Neural crest cell (in vitro differentiated cells): ENCODE results near the gene DYRK2. TPM values are rescaled to one million over a fixed set of nuclear protein-coding genes. Genes with fewer than 3 reads are reported as not detected.

Experiments
- DNase-seq: peaks from one replicate; pipeline ENCODE4 v3.0.0; 2021; ENCODE audit warnings: low read depth, mixed read lengths, low spot score
- H3K27ac Mint-ChIP-seq: one replicate; pipeline ENCODE4 v1.8.0; 2021; ENCODE audit warnings: mild to moderate bottlenecking, mixed read lengths; ENCODE audit not compliant: unreplicated experiment
- H3K27me3 Mint-ChIP-seq: 2 replicates; pipeline ENCODE4 v1.8.0; 2021; ENCODE audit warnings: low read depth, mild to moderate bottlenecking, mixed read lengths
- H3K36me3 Mint-ChIP-seq: 2 replicates; pipeline ENCODE4 v1.8.0; 2021; ENCODE audit warnings: low read depth, mild to moderate bottlenecking, mixed read lengths
- H3K4me1 Mint-ChIP-seq: 2 replicates; pipeline ENCODE4 v1.8.0; 2021; ENCODE audit warnings: mixed read lengths
- H3K4me3 Mint-ChIP-seq: one replicate; pipeline ENCODE4 v1.8.0; 2021; ENCODE audit warnings: mild to moderate bottlenecking, mixed read lengths
- H3K9me3 Mint-ChIP-seq: 2 replicates; pipeline ENCODE4 v1.8.0; 2021; ENCODE audit warnings: mixed read lengths
- total RNA-seq: library from RNA; stranded (reverse); gene quantifications from 2 replicates; pipeline ENCODE4 v1.2.1, GENCODE V29; 2021
- TF ChIP-seq, protein P1 (sequence below): fragments of 200-600 bp; sonication (generic); conservative IDR thresholded peaks from 2 replicates; pipeline ENCODE4 v1.5.0; 2021; ENCODE audit warnings: antibody characterized with exemption, mild to moderate bottlenecking

The DYRK2 gene
- total RNA-seq, 1 donor from 2014 or later, result 48.1 TPM

DNA sequence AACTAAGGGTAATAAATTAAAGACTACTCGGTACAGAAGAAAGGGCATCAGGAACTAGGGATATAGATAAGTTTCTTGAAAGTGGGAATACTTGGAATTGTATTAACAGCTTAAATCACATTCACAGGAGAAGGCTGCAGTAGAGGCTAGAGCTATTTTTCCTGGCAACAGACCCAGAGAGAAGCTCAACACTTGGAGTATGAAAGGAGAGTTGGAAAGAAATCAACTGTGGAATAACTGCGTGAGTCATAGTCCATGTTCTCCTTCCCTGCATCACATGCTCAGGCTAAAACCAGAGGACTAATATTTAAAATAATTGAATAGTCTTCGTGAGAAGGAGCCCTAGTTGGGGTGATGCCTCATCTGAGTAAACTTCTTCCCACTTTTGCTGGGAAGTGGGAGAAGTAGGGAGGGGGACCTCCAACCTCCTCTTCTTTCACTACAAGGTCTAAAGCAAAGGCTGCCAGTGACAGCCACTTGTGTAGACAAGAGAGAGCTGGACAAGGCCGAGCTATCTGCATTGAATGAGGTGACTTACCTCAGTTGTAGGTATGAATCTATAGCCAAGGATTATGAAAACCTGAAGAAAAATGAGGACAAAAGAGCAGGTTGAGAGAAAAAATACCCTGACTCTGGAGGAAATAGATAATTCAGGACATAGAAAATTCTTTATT lies 32.7 kb downstream of the DYRK2 start:
- TF ChIP-seq, protein P1, sequence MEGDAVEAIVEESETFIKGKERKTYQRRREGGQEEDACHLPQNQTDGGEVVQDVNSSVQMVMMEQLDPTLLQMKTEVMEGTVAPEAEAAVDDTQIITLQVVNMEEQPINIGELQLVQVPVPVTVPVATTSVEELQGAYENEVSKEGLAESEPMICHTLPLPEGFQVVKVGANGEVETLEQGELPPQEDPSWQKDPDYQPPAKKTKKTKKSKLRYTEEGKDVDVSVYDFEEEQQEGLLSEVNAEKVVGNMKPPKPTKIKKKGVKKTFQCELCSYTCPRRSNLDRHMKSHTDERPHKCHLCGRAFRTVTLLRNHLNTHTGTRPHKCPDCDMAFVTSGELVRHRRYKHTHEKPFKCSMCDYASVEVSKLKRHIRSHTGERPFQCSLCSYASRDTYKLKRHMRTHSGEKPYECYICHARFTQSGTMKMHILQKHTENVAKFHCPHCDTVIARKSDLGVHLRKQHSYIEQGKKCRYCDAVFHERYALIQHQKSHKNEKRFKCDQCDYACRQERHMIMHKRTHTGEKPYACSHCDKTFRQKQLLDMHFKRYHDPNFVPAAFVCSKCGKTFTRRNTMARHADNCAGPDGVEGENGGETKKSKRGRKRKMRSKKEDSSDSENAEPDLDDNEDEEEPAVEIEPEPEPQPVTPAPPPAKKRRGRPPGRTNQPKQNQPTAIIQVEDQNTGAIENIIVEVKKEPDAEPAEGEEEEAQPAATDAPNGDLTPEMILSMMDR, result no peak
- no peak overlapping the region for H3K4me3 Mint-ChIP-seq
- H3K4me1 Mint-ChIP-seq, result peaks cover 5% of the 10 kb centered on the region
- H3K9me3 Mint-ChIP-seq, result peaks cover 3% of the 10 kb centered on the region
- no peaks in the 10 kb centered on the region for H3K36me3 Mint-ChIP-seq
- DNase-seq, result no peak
- peak overlapping the region; percentile 72 for H3K27ac Mint-ChIP-seq
- H3K27me3 Mint-ChIP-seq, result no peaks in the 10 kb centered on the region

DNA sequence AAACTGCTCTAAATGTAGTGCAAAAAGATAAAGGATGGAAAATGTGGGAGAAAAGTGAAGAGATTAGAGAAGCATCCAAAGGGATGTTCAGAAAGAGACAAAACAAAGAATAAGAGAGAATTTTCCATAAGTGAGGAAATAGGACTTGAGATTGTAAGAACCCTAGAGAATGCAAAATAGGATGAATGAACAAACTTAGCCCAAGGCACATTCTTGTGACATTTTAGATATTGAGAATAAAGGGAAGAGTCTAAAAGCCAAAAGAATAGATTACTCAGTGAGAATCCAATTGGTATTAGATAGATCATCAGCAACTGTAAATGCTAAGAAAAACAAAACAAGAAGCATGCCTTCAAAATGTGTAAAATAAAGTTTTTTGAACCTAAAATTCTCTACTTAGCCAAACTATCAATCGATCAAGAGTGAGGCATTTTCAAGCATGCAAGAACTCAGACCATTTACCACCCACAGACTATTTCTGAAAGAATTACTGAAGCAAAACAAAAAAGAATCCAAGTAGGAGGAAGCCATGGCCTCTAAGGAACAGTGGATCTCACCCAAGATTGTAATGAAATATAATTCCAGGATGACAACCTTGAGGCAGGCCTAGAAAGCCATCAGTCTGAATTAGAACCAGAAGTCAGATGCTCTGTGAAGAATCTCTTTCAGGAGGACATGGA lies 33.5 kb downstream of the DYRK2 start:
- Mint-ChIP-seq H3K9me3 (peaks cover 3% of the 10 kb centered on the region), H3K36me3 (no peaks in the 10 kb centered on the region), H3K4me3 (no peak overlapping the region), H3K27me3 (no peaks in the 10 kb centered on the region), H3K27ac (no peak overlapping the region), H3K4me1 (peaks cover 5% of the 10 kb centered on the region)
- DNase-seq, result no peak
- TF ChIP-seq, protein P1, result no peak

DNA sequence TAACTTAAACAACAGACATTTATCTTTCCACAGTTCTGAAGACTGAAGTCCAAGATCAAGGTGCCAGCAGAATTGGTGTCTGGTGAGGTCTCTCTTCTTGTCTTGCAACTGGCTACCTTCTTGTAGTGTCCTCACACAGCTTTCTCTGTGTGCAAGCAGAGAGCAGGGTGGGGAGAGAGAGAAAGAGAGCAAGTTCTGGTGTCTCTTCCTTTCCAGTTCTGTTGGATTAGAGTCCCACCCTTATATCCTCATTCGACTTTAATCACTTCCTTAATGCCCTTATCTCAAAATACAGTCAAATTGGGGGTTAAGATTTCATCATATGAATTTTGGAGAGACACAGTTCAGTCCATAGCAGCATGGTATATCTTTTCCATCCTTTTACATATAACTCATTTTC lies 40.8 kb downstream of the DYRK2 start:
- H3K9me3 Mint-ChIP-seq, result peaks cover 5% of the 10 kb centered on the region
- H3K36me3 Mint-ChIP-seq, result peaks cover 4% of the 10 kb centered on the region
- TF ChIP-seq, protein P1, result no peak
- no peaks in the 10 kb centered on the region for H3K27me3 Mint-ChIP-seq
- DNase-seq, result no peak
- H3K4me1 Mint-ChIP-seq, result no peaks in the 10 kb centered on the region
- H3K4me3 Mint-ChIP-seq, result no peak overlapping the region
- no peak overlapping the region for H3K27ac Mint-ChIP-seq

DNA sequence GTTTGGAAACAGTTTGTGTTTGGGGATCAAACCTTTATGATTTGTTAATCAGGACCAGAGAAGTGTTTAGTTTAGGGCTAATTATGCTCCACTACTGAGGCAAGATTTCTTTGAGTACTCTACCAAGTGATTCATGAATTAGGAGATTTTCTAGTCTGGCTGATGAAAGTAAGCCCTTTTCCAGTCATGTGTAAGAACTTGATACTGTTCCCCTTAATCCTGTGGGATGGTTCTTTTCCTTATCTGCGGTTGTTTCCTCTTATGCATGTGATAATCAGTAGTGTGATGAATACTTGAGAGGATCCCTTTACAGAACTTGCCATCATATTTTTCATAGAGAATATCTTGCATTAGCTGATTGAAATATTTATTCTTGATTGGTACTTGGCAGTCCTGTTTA lies 42.1 kb downstream of the DYRK2 start:
- H3K27me3 Mint-ChIP-seq, result no peaks in the 10 kb centered on the region
- H3K4me1 Mint-ChIP-seq, result no peaks in the 10 kb centered on the region

DNA sequence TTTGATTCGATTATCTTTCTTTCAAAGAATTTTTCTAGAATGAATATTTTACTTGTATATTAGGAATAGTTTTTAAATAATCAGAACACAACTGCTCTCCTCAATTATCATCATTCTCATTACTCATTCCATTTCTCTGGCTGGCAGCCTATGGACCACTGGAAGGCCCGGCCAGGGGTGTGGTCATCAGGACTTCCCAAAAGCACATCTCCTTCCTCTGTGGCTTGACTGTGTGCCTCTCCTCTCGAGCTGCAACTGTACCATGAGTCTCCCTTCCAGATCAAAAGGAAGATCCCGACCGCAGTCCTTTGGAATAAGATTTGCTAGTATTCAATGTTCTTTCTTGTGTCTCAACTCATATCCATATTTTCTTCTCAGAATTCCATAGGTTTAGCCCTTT lies 42.7 kb downstream of the DYRK2 start:
- Mint-ChIP-seq H3K36me3 (peaks cover 4% of the 10 kb centered on the region), H3K4me1 (no peaks in the 10 kb centered on the region), H3K9me3 (peaks cover 5% of the 10 kb centered on the region), H3K27ac (no peak overlapping the region), H3K4me3 (no peak overlapping the region), H3K27me3 (no peaks in the 10 kb centered on the region)
- TF ChIP-seq, protein P1, result no peak
- no peak for DNase-seq

More for the DNA sequence above, 42.1 kb downstream of the DYRK2 start:
- Mint-ChIP-seq H3K4me3 (no peak overlapping the region), H3K36me3 (peaks cover 4% of the 10 kb centered on the region), H3K9me3 (peaks cover 5% of the 10 kb centered on the region), H3K27ac (no peak overlapping the region)
- TF ChIP-seq, protein P1, result no peak
- no peak for DNase-seq
